NK-92 (cell line): ENCODE measurements around the gene XXYLT1.

ENCODE experiments used
- DNase-seq: peaks from one replicate; lab custom pipeline; 2025; ENCODE audit not compliant: unreplicated experiment; lab: John Stamatoyannopoulos, UW

XXYLT1 gene

DNA sequence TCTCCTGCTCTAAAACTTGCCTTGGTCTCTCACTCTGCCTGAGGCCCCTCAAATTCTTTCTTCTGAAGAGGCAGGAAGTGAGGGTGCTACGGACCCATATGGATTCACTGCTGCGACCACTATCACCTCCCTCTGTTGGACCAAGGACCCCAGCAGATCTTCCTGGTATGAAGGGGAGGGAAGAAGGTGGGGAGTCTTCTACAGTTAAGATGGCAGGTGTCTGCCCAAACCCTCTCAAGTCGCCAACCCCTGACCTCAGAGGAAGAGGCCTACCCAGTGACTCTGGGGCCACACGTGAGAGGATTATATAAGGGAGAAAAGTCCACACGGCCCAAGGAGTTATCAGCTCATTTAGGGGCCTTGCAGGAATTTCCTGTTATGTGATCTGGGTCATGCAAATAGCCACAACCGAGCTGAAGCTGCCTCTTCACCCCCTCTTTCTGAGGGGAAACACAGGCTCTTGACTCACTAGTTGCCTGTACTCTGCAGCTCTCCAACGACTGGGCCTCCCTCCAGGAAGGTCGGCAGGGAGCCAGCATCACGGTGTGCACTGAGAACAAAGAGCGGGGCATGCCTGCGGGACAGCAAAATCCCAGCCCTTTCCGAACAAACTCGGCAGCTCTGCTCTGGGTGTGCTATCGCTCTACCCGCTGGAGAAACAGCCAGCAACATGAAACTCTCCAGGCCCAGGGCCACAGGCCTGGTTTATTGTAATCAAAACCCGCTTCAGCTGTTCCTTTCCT lies 116.0 kb downstream of the XXYLT1 start:
- no peak for DNase-seq

DNA sequence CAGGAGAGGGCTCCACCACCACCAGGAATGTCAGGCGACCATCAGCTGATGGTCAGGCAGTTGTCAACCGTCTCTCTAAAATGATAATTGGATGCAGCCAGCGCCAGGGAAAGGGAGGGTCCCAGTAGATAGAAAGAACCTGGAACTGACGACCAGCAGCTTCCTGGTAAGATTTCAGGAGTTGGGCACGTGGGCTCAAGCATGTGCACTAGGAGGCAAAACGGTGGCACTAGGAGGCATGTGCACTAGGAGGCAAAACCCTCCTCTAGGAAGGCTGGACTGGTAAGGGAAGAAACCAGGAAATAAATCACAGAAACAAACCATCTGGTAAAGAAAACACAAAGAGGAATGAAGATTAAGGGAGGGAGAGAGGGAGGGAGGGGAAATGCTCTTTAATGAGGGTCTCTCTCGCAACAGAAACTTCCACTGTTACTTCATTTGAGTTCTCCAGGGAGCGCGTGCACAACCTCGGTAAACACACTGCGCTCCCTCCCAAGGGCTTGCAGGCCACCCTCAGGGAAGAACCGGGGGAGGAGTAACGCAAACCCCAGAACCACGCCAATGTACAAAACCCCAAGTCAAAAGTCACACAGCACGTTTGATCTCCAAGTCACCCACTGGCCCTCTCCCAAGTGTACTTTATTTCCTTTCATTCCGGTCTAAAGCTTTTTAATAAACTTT lies 116.7 kb downstream of the XXYLT1 start:
- DNase-seq, result no peak

DNA sequence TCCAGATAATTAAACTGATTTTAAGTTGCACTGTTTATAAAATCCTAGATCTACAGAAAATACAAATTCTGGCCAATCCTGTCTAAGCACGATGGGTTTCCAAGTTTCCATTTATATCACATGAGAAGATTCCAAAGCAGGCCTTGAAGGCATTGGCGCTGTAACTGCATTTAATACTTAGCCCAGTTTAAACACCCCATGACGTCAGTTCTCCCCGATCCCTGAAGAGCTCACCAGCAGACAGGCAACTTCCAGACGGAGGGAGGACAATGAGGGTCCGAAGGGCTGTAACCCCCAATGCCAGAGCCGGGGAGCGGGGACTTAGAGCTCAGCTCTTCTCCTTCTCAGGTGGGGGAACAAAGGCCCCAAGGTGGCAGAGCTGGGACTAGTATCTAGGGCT lies 117.3 kb downstream of the XXYLT1 start:
- no peak for DNase-seq

DNA sequence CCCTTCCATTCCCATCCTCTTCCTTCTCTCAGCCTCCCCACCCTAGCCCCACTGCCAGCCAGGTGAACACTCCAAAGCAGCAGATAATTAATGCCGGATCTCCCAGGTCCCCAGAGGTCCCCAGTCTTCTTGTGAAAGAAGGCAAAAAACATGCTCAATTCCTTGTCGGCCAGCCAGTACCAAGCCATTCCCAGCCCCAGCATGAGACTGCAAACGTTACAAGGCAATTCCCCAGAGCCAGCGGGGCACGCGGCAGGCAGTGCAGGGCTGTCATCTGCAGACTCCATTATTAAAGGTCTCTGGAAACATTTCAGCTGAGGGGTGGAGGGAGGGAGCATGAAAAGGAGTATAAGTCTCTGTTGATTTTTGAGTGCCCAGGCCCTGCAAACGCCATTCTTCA lies 117.8 kb downstream of the XXYLT1 start:
- no peak for DNase-seq

DNA sequence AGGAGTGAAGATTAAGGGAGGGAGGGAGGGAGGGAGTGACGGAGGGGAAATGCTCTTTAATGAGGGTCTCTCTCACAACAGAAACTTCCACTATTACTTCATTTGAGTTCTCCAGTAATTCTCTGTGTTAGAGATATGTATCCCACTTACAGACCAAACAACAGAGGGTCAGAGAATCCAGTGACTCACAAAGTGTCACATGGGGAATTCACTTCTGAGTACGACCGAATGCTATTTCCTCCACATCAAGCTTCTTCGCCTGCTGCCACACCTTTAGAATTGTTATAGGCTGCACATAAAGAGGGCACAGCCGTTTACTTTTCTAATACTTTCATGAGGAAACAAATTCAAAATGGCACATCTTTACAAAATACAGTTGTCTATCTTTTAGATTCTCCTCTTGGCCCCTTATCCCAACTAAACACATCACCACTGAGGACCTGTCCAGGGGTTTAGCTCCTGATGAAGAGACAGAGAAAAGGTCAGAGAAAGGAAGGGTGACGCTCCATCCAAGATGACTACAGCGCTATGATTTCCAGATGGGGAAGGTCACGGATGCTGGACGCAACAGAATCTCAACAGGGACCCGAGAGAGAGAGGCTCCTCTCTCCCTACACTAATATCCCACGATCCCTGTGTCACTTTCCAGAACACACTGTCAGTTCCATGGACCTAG lies 119.0 kb downstream of the XXYLT1 start:
- DNase-seq, result no peak

DNA sequence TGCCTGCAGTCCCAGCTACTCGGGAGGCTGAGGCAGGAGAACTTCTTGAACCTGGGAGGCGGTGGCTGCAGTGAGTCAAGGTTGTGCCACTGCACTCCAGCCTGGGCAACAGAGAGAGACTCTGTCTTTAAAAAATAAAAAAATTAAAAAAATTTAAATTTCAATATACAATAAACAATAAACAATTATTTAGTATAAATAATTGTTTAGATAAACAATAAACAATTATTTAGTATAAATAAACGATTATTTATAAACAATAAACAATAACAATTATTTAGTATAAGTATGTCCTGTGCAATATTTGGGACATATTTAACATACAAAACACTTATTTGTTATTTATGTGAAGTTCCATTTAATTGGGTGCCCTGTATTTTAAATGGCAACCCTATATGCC lies 119.6 kb downstream of the XXYLT1 start:
- DNase-seq, result no peak

DNA sequence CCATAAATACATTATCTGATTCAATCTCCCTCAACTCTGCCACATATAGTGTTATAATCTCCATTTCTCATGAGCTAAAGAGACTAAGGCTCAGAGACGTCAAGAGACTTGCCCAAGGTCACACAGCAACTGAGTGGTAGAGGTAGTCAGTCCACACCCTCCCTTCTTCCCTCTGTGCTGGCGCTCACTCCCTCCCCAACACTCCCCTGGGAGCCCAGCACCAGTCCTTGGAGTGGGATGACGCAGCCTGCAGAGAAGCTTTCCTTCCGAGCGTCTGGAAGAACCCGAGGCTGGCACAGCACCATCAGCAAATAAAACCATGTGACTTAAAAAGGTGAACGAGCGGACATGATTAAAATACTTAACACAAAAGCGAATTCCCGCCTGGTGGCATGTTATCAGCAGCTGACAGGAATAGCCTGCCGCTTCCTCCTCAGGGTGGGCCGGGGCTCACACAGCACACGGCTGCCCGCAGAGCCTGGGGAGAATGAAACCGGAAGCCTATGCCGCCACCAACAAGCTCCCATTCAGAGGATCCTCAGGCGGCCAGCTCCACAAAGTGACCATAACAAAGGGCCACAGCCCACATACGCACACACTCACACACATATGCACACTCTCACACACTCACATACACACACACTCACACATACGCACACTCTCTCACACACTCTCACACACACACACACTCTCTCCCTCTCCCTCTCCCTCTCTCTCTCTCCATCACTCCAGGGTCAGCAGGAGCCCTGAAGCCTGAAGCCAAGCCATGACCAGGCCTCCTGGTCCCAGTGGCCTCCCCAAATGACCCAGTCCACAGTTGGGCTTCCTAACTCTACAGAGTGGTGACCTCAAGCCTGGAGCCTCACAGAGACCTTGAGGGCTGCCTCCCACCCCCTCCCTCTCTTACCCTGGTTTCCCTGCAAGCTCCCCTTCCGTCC lies 120.5 kb downstream of the XXYLT1 start:
- no peak for DNase-seq

DNA sequence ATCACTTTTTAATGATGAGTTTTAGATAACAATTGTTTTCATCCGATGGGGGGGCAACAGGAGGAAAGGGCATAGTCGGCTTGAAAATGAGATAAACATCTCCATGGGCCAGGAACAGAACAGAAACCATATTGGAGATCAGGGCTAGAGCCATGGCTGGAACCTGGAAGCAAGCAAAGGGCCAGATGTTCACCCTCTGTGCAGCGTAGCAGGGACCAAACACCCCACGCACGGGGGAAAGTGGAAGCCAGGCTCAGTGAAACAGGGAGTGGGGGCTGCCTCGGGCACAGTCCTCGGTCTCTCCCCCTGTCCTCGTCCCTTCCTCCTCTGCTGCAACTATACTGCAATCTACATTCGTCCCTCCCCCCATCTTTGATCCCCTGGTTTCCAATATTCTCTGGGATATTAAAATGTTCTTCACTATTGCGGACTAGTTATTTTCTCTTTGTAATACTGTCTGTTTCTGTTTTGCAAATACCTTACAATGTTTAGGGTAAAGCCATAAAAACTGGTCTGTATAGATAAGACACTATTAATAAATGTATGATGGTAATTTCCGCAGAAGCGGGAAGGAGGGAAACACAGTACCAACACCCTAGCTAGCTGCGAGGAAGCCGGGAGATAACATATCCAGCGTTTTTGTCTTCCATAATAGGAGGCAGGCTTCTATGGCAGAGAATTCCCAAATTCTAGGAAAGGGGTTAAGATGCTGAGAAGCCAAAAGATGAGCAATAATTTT lies 121.5 kb downstream of the XXYLT1 start:
- DNase-seq, result no peak

DNA sequence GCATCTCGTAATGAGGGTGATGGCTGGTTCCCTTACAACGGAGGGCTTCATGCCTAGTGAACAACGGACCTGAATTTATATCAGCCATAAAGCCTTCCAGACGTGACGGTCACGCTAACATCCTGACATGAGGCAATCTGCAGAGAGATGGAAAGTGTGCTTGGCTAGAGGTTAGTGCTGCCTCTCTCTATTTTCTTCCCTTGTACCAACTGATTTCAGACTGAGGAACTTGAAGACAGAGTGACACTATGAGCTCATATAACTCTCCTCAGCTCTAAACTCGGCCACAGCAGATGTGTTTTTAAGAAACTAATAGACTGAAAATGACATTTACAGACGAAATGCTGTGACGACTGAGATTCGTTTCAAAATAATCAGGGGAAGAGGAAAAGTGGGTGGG lies 122.4 kb downstream of the XXYLT1 start:
- DNase-seq, result no peak

DNA sequence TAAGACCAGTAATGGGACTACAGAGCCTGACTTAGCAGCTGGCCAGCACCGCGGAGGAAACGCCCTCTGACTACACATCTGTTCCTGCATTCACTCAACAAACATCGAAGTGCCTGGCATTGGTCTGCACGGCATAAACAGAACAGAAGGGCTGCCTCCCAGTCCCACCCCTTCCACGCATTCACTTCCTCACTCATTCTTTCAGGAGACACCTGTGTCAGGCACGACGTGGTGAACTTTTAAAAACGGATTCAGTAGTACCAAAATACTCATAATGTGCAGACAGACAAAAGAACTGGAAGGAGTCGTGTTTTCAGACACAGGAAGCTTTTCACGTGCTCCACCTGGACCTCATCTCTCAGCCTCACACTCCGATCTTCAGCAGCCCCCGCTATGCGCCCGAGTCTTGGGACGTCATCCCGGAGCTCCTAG lies 123.3 kb downstream of the XXYLT1 start:
- no peak for DNase-seq

DNA sequence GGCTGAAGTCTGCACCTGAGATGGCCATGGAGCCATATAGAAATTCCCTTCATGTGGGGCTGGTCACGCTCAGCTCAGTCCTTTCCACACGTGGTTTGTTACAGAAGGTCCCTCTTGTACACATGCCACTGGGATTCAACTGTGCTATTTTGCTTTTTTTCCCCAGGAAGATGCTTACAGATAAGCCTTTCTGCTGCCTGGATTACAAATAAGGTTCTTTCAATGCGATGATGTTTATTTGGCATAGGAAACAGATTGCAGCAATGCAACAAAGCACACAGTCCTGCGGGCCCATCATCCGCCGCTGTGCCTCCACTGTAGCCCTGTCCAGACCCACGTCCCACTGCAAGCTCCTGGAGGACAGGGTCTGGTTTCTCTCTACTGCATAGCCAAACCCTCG lies 124.8 kb downstream of the XXYLT1 start:
- no peak for DNase-seq

DNA sequence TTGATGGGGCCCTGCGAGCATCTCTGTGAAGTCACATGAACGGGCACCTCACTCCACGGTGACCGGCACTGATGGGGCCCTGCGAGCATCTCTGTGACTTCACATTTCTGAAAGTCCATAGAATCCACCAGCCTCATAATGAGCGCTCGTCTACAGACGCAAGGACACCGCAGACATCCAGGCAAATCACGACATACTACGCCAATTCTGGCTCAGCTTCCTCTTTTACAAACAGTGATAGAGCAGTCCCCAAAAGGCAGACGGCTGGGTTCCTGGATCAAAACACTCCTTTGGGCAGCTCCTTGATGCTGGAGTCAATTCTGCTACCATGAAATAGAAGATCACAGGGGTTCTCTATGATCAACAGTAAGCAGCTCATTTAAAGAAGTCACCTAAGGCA lies 125.4 kb downstream of the XXYLT1 start:
- DNase-seq, result no peak

DNA sequence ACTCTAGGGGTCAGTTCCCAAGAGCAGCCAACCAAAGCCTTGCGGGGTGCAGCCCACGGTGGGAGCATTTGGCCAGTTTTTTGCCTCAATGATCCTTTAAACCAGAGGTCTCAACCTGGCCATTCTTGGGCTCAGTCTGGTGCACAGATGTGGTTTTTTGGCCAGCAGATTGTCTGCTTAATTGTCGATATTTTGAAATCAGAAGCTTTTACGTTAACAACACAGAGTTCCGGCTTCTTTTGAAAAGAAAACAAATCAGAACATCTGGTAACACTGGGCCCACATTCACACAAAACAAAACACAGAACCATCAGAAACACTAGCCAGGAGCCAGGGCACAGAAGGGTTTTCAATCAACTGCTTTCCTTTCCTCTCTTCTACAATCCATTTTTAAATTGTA lies 127.7 kb downstream of the XXYLT1 start:
- no peak for DNase-seq

DNA sequence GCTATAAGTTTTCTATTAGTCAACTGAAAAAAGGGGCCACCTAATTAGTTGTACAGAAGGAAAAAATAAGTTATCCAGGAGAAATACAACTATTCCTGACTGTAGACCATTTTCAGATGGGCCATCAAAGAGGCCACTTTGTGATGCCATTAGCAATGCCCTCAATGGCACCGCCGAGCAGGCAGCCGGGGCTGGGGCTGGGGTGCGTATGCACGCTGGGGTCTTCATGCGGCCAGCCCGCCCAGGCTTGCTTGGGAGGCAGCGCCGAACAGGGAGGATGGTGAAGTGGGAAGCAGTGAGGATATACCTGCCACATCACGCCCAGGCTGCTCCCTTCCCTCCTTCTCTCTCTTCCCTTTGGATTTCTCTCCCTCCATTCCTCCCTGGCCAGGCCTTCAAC lies 128.4 kb downstream of the XXYLT1 start:
- DNase-seq, result no peak

DNA sequence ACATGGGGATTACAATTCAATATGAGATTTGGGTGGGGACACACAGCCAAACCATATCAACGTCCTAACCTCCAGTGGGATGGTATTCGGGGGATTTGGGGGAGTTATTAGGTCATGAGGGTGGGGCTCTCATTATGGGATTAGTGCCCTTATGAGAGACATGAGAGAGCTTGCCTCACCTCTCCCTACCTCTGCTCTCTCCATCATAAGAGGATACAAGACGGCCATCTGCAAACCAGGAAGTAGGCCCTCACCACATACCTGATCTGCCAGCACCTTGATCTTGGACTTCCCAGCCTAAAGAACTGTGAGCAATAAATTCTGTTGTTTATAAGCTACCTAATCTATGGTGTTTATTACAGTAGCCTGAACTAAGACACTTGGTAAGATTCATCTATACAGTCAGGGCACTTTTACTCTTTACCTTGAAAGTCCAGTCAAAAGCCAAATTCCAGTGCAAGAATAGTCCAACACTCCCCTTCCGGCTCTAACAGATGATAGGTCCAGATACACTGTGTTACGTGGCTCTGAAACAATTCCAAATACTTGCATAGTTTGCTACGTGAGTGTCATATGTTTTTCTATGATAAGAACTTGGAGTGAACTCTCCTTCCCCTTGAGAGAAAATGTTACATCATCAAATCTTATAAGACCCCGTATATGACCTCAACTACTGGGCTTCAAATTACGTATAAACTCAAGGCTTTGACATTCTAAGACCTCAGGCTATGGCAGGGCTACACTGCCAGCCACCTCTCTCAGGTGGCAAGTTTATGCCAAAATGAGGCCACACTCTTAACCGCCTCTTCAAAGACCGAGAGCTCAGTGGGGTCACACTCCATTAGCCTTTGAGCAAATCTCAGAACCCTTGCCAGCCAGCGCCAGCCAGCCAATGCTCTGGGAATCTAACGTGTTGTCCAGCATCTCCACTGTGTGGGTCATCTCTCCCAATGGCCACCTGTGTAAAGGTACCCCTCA lies 129.9 kb downstream of the XXYLT1 start:
- DNase-seq, result no peak

DNA sequence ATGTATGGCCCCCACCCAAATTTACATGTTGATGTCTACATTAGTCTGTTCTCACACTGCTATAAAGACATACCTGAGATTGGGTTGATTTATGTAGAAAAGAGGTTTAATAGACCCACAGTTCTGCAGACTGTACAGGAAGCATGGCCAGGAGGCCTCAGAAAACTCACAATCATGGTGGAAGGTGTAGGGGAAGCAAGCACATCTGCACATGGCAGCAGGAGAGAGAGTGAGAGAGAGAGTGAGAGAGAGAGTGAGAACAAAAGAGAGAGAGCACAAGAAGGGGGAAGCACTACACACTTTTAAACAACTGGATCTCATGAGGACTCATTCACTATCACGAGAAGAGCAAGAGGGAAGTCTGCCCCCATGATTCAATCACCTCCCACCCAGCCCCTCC lies 130.5 kb downstream of the XXYLT1 start:
- DNase-seq, result no peak

DNA sequence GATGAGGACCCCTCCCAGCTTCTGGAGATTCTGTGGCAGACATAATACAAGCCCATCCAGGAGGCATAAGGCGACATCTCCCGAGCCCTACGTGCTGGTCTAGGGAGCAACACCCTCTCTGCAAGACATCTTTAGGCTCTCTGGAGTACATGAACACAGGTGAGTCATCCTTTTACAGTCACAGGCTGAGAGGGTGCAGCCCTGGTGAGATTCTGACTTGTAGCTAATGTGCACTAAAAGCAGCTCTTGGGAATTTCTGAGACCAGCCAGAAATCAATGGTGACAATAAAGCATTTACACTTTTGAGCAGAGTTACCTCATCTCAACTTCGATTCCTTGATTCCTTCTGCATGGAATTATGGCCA lies 131.1 kb downstream of the XXYLT1 start:
- DNase-seq, result no peak

DNA sequence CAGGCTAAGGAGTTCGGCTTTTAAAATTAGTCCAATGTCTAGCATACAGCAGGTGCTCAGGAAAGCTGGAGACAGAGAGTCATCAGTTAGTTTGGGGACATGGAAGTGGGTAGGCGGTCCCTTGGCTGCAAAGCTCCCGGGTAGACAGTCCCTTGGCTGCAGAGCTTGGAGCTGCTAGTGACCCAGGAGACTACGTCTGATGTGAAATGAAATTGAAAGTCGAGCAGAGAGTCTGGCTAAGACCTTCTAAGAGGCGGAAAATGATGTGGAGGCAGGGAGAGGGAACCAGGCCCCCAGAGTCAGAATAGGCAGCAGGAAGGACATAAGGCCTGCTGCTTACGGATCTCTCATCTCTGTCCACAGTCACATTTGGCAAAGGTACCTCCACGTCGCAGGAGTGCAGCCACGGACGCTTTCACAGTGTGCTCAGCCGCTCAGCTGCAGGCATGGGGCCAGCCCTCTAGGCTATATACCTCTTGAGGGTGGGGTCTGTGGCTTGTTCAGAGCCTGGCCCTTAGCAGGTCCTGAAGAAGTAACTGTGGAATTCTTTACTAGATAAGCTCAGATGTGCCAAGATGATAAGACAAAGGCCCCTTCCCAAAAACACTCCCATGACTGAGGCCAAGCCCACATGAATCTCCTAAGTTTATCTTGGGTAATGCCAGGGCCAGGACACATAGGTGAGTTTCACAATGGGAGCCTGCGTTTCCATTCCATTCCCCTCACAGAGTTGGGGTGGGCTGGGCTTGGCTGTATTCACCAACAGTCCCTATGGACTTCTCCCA lies 131.7 kb downstream of the XXYLT1 start:
- DNase-seq, result no peak
